ENCODE results near the gene TMEM145.

- TF ChIP-seq CTCF (conservative IDR thresholded peaks at IDR 0.05; ENCODE audit: low read length), result no peak
- no peak for TF ChIP-seq EZH2phosphoT487 (IDR thresholded peaks at IDR 0.05; ENCODE audit: borderline replicate concordance, low read depth, low read length)
Observed at GRCh38 chr19:42272535-42272897, 40.6 kb upstream of the TMEM145 start.

Measured in OCI-LY7 (cell line).